ENCODE results near the gene DSCAML1.

The DSCAML1 gene

DNA sequence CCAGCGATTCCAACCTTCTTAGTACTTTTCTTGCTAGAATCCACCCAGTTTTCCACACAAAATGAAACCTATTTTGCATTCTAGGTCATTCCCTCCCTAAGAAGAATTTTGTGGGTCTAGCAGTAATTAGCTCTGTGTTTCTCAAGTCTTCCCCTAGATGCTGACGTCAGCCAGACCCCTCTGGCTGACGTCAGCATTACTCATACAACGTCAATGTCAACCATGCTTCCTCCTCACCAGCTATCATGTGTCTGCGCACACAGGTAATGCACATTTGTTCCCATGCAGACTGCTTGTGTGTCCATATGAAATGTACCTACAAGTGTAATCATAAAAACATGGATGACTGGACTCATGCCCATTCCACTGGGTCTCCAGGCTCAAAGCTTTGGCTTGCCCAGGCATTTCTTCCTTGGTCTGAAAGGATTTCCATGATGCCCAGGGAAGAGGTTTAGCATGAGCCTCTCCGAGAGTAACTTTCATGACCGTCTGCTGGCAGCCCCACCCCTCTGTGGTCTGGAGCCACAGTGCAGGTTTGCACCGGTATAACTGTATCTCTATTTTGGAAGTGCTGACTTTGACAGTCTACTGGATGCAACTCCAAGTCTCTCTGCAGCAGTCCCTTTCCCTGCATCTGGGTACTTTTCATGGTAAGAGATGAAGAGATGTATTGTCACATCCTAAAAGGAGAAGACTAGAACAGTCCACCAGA is 58.6 kb downstream of the DSCAML1 start:
- no peak for DNase-seq (ENCODE audit: extremely low read depth, low read depth)
- no peak overlapping the region for H3K4me3 ChIP-seq (replicated peaks; ENCODE audit: low read depth, low read length)
- TF ChIP-seq, protein P1, sequence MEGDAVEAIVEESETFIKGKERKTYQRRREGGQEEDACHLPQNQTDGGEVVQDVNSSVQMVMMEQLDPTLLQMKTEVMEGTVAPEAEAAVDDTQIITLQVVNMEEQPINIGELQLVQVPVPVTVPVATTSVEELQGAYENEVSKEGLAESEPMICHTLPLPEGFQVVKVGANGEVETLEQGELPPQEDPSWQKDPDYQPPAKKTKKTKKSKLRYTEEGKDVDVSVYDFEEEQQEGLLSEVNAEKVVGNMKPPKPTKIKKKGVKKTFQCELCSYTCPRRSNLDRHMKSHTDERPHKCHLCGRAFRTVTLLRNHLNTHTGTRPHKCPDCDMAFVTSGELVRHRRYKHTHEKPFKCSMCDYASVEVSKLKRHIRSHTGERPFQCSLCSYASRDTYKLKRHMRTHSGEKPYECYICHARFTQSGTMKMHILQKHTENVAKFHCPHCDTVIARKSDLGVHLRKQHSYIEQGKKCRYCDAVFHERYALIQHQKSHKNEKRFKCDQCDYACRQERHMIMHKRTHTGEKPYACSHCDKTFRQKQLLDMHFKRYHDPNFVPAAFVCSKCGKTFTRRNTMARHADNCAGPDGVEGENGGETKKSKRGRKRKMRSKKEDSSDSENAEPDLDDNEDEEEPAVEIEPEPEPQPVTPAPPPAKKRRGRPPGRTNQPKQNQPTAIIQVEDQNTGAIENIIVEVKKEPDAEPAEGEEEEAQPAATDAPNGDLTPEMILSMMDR (IDR thresholded peaks at IDR 0.05; ENCODE audit: low read depth, low read length, missing control alignments), result no peak

DNA sequence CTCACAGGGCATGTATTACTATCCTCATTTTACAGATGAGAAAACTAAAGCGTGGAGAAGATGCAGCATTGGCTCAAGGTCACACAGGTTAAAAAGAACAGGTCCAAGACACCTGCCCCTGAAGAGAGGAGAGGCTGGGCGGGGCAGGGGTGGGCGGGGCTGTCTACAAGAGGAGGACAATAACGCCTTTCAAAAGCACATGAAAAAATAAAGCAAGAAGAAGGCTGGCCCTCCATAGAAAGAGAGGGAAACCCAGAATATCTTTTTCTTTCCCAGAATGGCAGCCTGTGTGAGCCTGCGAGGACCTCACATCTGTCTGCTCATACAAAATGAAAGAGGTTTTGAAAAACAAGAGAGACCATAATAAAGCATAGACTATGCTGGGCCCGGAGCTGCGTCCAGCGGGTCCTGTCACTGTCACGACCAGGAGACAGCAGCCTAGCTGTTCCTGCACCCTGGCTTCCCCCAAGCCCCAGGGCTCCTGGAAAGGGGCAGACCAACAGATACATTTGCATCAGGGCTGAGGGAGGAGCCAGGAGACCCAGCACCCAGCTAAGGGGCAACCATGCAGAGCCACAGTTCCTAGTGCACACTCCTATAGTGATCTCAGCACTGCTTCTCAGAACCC is 61.6 kb downstream of the DSCAML1 start:
- H3K4me3 ChIP-seq (replicated peaks; ENCODE audit: low read depth, low read length), result no peak overlapping the region
- DNase-seq (ENCODE audit: extremely low read depth, low read depth), result no peak
- TF ChIP-seq, protein P1 (IDR thresholded peaks at IDR 0.05; ENCODE audit: low read depth, low read length, missing control alignments), result no peak

- H3K4me3 ChIP-seq (replicated peaks; ENCODE audit: low read depth, low read length), result no peak overlapping the region
- TF ChIP-seq, protein P1 (IDR thresholded peaks at IDR 0.05; ENCODE audit: low read depth, low read length, missing control alignments), result no peak
- no peak for DNase-seq (ENCODE audit: extremely low read depth, low read depth)
Measured at GRCh38 chr11:117734601-117735024, 62.4 kb downstream of the DSCAML1 start.

GRCh38 chr11:117733316-117733715 is 63.7 kb downstream of the DSCAML1 start:
- H3K4me3 ChIP-seq (replicated peaks; ENCODE audit: low read depth, low read length), result no peak overlapping the region
- no peak for DNase-seq (ENCODE audit: extremely low read depth, low read depth)
- TF ChIP-seq, protein P1 (IDR thresholded peaks at IDR 0.05; ENCODE audit: low read depth, low read length, missing control alignments), result no peak

GRCh38 chr11:117731722-117732290 is 65.2 kb downstream of the DSCAML1 start:
- TF ChIP-seq, protein P1 (IDR thresholded peaks at IDR 0.05; ENCODE audit: low read depth, low read length, missing control alignments), result no peak
- DNase-seq (ENCODE audit: extremely low read depth, low read depth), result no peak

GRCh38 chr11:117730208-117730800 is 66.7 kb downstream of the DSCAML1 start:
- TF ChIP-seq, protein P1 (IDR thresholded peaks at IDR 0.05; ENCODE audit: low read depth, low read length, missing control alignments), result no peak
- no peak overlapping the region for H3K4me3 ChIP-seq (replicated peaks; ENCODE audit: low read depth, low read length)
- no peak for DNase-seq (ENCODE audit: extremely low read depth, low read depth)

More at GRCh38 chr11:117731722-117732290, 65.2 kb downstream of the DSCAML1 start:
- H3K4me3 ChIP-seq (replicated peaks; ENCODE audit: low read depth, low read length), result no peak overlapping the region
